Omental fat pad (tissue), 4 donors: ENCODE results near the gene LAPTM4A. TPM values are rescaled to one million over a fixed set of nuclear protein-coding genes. Genes with fewer than 3 reads are reported as not detected.
"Not testable (repeated sequence)": the region's sequence is repeated elsewhere in the genome, so short reads cannot be mapped to it uniquely, and the experiment has no call there.

ENCODE experiments used
- ATAC-seq: fragments of 150-250 bp; one replicate; pipeline ENCODE4 v1.9.1; 2016; ENCODE audit warnings: mild to moderate bottlenecking, moderate library complexity; ENCODE audit not compliant: low FRiP score
- DNase-seq: peaks from one replicate; pipeline ENCODE4 v3.0.0-alpha.2; 2019; ENCODE audit warnings: low spot score
- CTCF ChIP-seq, 3 donors: fragments of 450-650 bp; IDR thresholded peaks; one replicate each; pipeline ENCODE4 v1.5.1; 2016 to 2017; ENCODE audit warnings: antibody characterized with exemption in 3 of 3, mild to moderate bottlenecking in 3 of 3, moderate library complexity in 2 of 3
- total RNA-seq, 4 donors: library from RNA; depleted of rRNA; stranded (reverse); fragments of >200 nt; gene quantifications; one replicate each; pipeline ENCODE4 v1.1.0, GENCODE V29; 2016

Gene LAPTM4A
- total RNA-seq, 4 donors from 2014 or later, result 174 to 306 (median 225) TPM

GRCh38 chr2:20094142-20094755, 42.8 kb upstream of the LAPTM4A start:
- no peak for TF ChIP-seq CTCF (IDR thresholded peaks at IDR 0.05)
- DNase-seq (no peak), ATAC-seq (no peak)

GRCh38 chr2:20093263-20094141, 42.1 kb upstream of the LAPTM4A start:
- ATAC-seq (no peak), DNase-seq (no peak)
- no peak for TF ChIP-seq CTCF (IDR thresholded peaks at IDR 0.05)

- TF ChIP-seq CTCF (IDR thresholded peaks at IDR 0.05), result no peak
- DNase-seq (no peak), ATAC-seq (no peak)
Observed at GRCh38 chr2:20092901-20093235, 41.4 kb upstream of the LAPTM4A start.

- ATAC-seq, result no peak
- no peak for TF ChIP-seq CTCF (IDR thresholded peaks at IDR 0.05)
- no peak for DNase-seq
Observed at GRCh38 chr2:20092226-20092900, 40.9 kb upstream of the LAPTM4A start.

GRCh38 chr2:20091305-20091991, 40.0 kb upstream of the LAPTM4A start:
- no peak for DNase-seq
- TF ChIP-seq CTCF (IDR thresholded peaks at IDR 0.05), result no peak
- no peak for ATAC-seq

- DNase-seq (no peak), ATAC-seq (no peak)
- TF ChIP-seq CTCF (IDR thresholded peaks at IDR 0.05), result no peak
Observed at GRCh38 chr2:20089715-20090464, 38.5 kb upstream of the LAPTM4A start.

GRCh38 chr2:20085909-20086308, 34.5 kb upstream of the LAPTM4A start:
- DNase-seq, ATAC-seq: not testable (repeated sequence)

GRCh38 chr2:20082812-20083211, 31.4 kb upstream of the LAPTM4A start:
- not testable (repeated sequence) for ATAC-seq, DNase-seq
